ENCODE data around the gene LDLRAD4.

The LDLRAD4 gene

DNA sequence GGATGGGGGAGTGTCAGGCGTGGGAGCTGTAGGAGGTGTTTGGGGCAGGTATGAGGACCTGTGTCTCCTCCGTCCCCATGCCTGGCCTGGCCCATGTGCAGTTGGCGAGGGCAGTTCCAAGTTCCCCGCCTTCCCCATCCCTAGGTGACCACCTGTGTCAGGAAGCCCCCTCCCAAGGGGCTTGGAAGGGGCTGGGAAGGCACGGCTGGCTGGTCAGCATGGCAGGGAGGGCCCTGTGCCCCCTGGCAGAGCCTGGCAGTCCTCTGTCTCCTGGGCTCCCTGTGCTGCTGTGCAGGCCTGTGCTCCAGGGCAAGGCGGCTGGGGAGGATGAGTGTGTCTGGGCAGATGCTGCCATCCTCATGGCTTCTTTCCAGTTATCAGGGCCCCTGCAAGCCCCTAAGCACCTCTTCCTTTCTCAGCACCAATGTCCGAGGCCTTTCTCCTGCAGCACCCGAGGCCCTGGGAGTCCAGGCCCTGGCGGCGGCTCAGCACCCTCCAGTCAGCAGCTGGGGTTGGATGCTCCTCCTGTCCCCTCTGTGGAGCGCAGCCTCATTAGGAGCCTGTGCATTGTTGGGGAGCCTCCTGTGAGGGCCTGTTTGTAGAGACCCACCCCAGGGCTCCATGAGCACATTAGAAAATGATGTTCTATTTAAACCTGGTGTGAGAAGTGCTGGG lies 406.1 kb downstream of the LDLRAD4 start:
- no peak for DNase-seq

DNA sequence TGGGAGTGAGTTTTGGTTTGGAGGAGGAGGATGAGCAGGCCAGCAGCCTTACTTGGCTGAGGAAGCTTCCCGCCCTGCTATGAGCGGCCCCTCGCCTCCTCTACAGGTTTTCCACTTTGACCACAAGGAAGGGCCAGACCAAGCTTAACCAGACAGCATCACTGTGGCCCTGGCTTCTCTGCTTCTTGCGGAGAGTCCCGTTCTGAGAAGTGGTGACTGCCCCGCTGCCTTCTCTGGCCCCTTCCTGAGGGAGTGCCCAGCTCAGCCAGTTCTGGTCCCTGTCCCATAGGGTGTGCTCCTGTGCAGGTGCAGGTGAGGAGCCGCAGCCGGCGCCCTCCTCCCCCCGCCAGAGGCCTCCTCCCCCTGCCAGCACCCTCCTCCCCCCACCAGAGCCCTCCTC lies 406.8 kb downstream of the LDLRAD4 start:
- no peak for DNase-seq

DNA sequence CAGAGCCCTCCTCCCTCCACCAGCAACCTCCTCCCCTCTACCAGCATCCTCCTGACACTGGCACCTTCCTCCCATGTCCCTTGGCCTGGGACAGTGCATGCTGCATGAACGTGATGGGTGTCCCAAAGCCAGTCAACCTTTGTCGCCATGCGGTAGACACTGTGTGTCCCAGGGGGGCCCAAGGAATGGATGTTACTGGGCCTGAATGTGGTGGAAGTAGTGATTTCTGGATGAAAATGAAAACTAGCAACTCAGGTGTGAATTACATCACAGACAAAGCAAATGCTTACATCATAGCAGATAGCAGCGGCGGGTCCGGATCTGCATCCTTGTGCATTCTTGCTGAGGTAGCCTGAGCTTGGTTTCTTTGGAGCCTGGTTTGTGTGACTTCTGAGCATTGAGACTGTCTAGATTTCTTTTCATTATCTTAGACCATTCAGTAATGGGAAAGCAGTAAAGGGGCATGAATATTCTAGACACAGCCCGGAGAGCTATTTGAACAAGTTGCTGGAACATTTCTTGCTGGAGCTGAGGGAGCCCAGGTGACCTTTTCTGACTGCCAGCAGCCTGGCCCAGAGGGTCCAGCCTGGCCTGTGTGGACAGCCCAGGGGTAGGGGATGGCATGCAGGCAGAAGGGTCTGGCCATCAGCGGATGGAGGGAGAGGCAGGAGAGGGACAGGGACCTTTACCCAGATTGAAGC lies 407.4 kb downstream of the LDLRAD4 start:
- no peak for DNase-seq

DNA sequence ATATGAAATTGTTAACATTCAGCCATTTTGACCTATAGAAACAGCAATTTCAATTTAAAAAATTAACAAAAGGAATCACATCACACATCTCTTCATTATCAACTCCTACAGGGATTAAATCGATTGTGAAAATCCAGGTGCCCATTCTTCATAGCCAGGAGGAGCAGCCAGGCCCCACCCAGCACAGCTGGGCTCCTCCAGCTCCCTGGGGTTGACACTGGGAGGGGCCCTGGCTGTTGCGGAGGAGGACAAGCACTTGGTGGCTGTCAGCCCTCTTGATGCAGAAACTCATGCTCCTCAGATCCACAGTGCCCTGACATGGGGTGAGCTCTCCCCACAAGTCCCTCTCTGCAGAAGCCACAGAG lies 408.0 kb downstream of the LDLRAD4 start:
- no peak for DNase-seq

DNA sequence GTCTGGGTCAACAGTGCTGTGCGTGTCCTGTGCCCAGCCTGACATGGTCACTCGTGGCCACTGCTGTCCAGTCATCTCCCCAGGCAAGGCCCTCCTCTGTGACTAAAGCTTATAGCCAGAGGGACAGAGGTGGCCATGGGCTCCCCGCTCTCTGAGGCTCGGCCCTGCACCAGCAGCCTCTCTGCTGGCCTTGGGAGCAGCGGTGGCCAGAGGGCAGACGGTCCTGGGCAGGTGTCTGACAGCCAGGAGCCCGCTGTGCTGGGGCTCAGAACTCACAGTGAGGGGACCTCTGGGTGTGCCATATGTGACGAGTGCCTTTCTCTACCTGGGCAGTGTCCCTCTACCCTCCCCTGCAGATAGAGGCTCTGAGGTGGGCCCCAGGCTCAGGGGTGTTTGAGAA lies 409.1 kb downstream of the LDLRAD4 start:
- DNase-seq: no peak

DNA sequence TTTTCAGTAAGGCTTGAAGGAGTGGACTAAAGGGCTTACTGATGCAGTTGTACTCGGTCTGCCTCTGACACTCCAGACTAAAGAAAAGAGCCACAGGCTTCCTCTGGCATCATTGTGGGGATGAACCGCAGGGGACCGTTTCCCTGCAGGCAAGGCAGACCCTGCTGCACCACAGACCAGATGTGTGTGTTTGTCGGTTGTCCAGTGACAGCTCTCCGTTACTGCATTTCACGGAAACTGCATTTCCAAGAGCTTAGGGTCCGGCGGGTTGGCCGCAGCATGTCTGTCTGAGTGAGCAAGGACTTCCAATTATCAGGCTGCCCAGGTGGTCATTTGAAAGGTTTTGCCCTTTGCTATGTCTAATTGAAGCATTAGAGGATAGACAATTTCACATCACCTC lies 409.7 kb downstream of the LDLRAD4 start:
- no peak for DNase-seq

DNA sequence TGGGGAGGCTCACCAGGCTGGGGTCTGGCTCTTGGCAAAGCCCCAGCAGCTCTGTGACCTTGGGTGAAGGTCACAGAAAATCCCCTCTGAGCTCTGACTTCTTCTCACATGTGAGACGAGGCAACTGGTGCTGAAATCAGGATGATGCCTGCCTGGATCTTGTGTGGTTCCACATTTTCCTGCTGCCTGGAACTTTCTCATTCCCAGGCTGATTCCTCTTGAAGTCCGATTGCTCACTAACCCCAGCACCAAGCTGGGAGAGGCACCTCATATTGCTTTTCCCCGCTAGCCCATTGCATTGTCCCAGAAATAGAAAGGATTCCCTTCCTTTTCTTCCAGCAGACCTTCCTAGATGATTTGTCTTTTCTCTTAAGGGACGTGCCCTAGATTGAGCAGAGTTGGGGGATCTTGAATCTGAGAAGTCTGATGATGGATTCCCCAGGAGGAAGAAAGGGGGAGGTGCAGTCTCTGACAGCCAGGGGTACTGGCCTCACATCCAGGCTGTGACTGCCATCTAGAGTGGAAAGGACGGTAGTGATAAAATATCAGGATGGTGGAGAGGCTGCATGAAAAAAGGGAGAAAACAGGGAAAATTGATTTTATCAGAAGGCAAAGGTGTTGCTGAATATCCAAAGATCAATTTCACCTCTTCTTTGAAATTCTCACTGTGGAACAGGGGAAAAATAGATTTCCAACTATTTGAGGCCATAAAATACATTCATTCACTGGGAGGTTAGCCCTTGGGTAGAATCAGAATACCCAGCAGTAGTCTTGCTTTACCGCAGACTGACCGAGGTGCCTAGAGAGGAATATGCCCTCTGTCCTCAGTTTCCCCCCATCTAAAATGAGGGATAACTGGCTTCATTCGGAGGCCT lies 411.5 kb downstream of the LDLRAD4 start:
- peak; percentile 71 for DNase-seq

DNA sequence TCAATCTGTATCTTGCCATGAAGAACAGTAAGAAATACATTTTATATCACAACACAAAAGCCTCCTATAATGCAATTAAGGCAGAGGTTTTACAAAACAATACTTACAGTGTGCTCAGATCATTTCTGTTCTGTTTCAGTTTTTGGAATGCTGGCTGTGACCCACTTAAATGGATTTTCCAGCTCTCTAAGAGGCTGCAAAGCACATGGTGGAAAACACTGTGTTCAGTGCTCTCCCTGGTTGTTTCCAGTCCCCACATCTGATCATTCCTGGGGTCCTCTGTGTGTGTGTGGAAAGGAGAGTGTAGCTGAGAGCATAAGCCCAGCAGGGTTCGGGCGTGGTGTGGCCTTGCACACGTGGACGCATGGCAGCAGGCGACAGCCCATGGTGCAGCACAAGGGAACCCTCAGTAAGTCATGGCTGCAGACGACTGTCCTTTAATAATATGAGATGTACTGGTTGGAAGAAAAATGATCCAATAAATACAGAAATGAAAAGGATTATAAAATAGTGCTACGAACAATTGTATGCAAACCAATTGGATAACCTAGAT lies 412.2 kb downstream of the LDLRAD4 start:
- DNase-seq: no peak

DNA sequence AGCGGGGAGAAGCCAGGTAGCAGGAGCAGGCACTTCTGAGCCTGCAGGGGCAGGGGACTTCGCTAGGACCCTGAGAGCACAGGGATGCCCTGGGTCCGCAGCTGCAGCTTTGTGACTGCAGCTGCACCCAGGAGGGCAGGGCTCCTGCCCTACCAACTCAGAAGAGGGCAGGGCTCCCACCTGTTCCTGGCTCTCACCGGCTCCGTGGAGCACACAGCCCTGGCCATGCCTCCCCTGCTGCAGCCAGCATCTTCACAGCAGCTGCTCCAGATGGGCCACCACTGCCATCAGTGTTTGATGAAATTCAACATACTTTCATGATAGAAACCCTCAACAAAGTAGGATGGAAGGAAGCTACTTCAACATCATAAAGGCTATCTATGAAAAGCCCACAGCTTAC lies 415.1 kb downstream of the LDLRAD4 start:
- DNase-seq: no peak

DNA sequence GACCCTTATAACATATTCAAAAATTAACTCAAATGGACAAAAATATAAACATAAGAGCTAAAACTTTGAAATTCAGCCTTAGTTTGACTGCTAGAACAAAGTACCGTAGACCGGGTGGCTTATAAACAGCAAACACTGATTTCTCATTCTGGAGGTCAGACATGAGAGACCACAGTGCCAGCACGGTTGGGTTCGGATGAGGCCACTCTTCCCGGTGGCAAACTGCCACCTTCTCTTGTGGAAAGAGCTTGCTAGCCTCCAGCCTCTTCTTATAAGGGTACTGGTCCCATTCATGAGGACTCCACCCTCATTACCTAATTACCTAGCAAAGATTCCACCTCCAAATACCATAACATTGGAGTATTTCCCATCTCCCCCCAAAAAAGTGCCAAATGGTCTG lies 416.5 kb downstream of the LDLRAD4 start:
- no peak for DNase-seq

DNA sequence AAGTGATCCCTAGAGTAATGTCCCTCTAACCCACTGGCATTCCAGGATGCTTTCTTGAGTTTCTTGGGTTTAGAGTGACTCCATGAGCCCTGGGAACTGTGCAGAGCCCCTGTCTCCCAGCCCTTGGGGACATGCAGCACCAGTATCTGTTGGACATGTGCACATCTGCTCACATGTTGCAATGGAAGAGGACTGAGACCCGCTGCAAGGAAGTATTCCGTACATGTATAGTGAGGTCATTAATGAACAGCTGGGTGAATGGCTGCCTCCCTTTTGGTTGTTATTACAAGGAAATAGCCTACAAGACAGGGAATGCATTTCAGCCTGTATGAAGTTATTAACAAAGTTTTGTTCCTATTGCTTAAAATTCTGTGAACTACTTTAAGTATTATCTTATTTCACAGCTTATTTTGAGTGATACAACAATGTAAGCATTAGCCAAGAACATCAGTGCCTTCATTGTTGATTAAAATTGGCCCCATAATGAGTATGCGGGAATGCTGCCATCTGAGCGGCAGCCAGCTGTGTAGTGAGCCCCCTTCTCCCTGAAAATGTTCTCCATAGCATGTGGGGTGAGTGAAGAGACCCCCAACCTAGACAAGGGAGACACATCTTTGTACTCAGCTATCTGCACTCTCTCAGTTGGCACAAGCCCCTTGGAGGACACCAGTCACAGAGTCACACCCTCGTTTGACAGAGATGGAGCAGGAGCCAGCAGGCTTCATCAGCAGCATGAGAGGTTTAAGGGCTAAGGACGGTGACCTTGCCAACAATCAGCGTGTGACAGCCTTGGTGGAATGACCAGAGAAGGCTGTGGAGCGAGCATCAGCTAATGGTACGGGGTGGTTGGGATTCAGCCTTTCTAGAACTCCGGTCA lies 420.4 kb downstream of the LDLRAD4 start:
- DNase-seq: no peak

DNA sequence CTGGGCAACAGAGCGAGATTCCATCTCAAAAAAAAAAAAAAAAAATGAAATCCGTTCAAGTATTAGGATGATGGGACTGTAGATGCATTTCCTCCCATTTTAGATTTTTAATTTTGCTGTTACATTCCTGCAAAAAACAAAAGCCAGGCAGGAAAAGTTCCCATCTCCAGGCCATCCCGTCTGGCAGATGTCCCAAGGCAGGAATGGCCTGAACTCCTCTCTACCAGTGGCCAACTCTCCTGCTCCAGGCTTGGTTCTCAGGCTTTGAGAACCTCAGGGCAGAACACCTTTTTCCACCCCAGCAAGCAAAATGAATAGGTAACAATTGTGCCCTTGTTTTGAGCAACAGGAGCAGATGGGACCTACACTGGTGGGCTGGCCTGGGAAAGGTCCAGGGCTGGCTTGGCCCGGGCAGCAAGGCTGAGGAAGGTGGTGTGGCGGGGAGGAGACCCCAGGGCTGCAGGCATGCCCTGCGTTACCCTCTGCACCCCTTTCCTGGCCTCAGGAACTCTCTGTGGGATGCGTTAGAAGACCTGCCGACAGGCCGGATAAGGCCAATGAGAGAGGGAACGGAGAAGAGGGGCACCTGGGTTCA lies 421.8 kb downstream of the LDLRAD4 start:
- DNase-seq: no peak

DNA sequence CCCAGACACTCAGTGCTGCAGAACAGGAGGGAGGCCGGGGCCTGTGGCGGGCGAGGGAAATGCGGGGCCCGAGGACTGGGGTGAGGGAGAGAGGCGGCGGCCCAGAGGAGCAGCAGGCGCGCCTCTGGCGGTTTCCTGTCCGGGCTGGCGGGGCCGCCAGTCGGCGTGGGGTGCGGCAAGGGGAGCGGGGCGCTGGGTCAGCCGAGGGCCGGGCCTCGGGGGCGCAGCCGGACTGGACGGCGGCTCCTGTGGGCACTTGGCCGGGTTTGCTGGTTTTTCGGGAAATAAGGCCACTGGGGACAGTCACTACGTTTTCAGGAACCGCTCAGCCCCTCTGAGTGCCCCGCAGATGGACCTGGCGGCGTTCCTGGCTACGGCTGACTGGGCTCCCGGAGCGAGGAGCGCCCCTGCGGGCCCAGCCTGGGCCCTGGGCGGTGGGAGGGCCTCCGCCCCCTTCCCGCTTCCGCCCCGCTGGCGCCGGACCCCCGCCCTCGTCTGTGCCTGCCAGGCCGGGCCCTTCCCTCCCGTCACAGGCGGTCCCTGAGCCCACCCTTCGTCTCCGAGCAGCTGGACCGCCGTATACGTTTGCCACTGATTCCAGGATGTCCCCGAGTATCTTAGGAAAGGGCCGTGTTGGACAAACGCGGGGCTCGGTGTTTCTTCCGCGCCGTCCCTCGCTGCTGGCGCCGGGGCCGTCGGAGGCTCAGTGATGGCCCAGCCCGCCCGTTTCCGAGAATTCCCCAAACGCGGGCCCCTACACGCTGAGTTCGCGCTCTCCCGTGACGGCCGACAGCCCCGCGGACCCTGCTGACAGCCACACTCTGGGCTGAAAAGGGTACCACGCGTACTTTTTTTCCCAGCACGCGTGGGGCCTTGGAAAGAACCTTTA lies 423.2 kb downstream of the LDLRAD4 start:
- peak; percentile 71 for DNase-seq

DNA sequence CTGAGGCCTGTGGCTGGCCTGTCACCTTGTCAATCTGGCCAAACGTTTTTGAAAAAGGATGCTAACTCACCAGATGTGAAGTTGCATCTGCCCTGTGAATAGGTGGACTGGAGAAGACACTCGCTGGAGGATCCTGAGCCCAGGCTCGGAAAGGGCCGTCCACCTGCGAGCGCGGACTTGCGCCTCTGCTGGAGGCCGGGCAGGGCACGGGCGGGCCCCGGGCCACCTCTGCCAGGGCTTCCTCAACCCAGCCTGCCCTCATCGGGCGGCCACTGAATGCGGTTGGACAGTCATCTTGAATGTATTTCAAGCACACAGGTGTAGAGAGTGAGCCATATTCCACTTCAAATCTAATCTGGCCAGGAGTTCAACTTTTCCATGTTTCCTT lies 423.9 kb downstream of the LDLRAD4 start:
- DNase-seq: no peak

DNA sequence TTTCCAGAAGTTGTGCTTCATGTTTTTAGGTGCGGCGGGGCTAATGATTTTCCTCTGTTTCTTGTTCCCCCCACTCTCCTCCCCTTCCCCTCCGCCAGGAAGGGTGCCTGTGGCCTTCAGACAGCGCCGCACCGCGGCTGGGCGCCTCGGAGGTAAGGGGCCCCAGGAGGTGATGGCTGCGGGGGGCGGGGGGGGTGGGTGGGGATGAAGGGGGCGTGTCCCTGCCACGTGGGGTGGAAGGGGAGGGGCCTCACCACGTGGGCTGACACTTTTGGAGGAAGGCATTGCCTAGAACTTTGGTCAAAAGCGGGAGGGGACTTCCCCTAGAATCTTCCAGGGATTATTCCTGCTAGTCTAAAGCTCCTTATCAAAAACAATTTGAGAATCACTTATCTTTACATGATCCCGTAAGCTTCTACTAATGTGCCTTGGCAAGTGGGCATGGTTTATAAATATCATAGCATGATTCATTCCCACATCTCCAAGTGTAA lies 424.7 kb downstream of the LDLRAD4 start:
- no peak for DNase-seq

DNA sequence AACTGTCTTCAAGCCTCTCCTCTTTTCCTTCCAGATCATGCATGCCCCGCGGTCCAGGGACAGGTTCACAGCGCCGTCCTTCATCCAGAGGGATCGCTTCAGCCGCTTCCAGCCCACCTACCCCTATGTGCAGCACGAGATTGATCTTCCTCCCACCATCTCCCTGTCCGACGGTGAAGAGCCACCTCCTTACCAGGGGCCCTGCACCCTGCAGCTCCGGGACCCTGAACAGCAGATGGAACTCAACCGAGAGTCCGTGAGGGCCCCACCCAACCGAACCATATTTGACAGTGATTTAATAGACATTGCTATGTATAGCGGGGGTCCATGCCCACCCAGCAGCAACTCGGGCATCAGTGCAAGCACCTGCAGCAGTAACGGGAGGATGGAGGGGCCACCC lies 426.5 kb downstream of the LDLRAD4 start:
- DNase-seq: no peak

DNA sequence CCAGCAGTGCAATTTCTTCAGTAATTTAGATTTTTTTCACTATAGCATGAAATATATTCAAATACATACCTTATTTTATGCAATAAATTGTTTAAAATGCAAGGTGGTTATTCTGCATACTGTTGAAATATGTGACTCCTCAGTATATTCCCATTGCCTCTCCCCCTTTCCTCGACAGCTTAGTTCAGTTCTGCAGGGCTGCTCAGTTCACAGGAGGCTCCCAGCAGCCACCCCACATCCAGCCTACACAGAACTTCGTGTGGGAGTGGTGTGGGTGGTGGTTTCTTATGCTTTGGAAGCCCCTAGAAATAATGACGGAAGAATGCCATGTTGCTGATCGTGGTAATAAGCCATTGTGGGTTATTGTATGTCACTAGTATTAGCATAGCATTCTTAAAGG lies 428.1 kb downstream of the LDLRAD4 start:
- no peak for DNase-seq

DNA sequence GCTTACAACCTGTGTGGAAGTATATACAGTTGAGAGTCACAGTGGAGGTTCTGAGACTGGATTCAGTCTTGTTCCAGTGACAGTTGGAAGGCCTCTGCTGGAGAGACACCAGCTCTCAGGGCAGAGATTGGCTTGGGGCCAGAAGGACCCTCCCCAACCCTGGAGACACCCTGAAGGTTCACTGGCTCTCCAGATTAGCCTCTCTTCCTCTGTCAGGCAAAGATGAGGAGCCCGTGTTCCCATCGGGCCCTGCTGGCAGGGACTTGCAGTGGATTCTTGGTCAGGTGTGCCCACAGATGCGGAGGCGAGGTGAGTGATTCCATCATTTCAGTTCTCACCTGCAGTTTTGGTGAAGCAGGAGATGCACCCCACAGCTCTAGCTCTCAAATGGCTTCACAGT lies 429.2 kb downstream of the LDLRAD4 start:
- no peak for DNase-seq

DNA sequence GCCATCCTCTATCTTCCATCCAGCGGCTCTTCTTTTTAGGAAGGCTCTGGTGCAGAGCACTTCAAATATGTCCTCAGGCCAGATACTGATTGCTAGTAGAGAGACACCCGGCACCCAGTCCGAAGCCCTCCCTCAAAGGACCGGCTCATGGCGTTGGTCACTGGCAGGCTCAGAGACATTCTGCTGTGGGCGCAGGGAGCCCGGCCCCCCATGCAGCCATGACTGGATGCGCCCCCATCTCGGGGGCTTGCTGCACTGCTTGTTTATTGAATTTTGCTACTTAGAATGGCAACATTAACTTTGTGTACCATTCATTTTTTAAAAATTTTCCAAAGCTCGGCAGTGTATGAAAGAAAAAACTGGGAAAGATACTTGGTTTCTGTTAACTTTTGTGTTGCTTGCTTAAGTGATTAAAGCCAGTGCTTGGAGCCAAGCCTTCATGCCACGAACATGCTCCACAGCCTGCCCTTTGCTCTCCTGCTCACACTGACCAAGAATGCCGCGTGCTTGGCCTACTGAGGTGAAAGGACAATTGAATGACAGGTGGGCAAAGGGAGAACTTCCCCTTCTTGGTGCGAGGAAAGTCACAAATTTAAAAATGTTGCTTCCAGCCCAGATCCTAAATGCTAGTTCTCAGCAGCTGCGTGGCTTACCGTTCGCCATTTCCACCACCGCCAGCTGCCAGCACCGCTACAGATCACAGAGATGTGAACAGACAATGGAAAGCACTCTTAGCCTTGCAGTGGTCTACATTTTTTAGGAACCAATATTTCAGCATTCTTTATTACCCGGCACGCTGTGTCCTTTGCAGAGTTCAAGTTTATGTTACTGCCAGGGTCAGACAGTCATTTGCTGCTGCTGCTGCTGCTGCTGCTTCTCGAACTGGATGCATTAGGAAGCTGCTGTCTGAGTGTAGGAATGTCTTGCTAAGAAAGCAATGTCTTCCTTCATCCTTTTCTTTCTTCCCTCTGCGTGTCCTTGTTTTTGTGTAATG lies 431.1 kb downstream of the LDLRAD4 start:
- DNase-seq: no peak

All from left hindlimb (tissue), 1 donor.